Liver (tissue), 9 donors: ENCODE results near the gene MIOX. TPM values are rescaled to one million over a fixed set of nuclear protein-coding genes. Genes with fewer than 3 reads are reported as not detected.

Source experiments
- DNase-seq: peaks from one replicate; pipeline ENCODE4 v3.0.0-alpha.2; 2017; ENCODE audit warnings: low spot score
- H3K27ac ChIP-seq, 2 donors: one replicate each; pipeline ENCODE4 v1.7.0; 2013; ENCODE audit warnings: inconsistent platforms in 2 of 2, low read length in 2 of 2, control low read depth in 1 of 2, low read depth in 1 of 2, mild to moderate bottlenecking in 1 of 2
- H3K27me3 ChIP-seq, 4 donors: one replicate each; pipeline versions ENCODE4 v1.6.1 to v1.7.0; 2013; ENCODE audit warnings: low read length in 3 of 4, inconsistent platforms in 1 of 4, mild to moderate bottlenecking in 1 of 4, moderate library complexity in 1 of 4; ENCODE audit not compliant: control insufficient read depth in 4 of 4, insufficient read depth in 4 of 4
- H3K36me3 ChIP-seq, 4 donors: one replicate each; pipeline versions ENCODE4 v1.6.1 to v1.7.0; 2013; ENCODE audit warnings: low read length in 3 of 4, mild to moderate bottlenecking in 3 of 4, low read depth in 1 of 4, moderate library complexity in 1 of 4; ENCODE audit not compliant: control insufficient read depth in 4 of 4, insufficient read depth in 3 of 4
- H3K4me1 ChIP-seq, 4 donors: one replicate each; pipeline versions ENCODE4 v1.6.1 to v1.7.0; 2013; ENCODE audit warnings: low read length in 3 of 4, mild to moderate bottlenecking in 3 of 4, moderate library complexity in 1 of 4; ENCODE audit not compliant: control insufficient read depth in 4 of 4, insufficient read depth in 4 of 4
- H3K4me3 ChIP-seq, 3 donors: one replicate each; pipeline versions ENCODE4 v1.6.1 to v1.7.0; 2013; ENCODE audit warnings: low read length in 3 of 3, control low read depth in 1 of 3, low read depth in 1 of 3, mild to moderate bottlenecking in 1 of 3
- H3K9ac ChIP-seq, 2 donors: one replicate each; pipeline ENCODE4 v1.7.0; 2013; ENCODE audit warnings: low read length in 2 of 2, mild to moderate bottlenecking in 2 of 2, moderate library complexity in 2 of 2, control low read depth in 1 of 2, low read depth in 1 of 2
- H3K9me3 ChIP-seq, 4 donors: one replicate each; pipeline versions ENCODE4 v1.6.1 to v1.7.0; 2013; ENCODE audit warnings: low read length in 3 of 4; ENCODE audit not compliant: control insufficient read depth in 4 of 4
- ATF3 ChIP-seq: IDR thresholded peaks from 2 replicates; pipeline ENCODE4 v1.6.1; 2016; ENCODE audit warnings: antibody characterized with exemption
- CTCF ChIP-seq: fragments of 150-350 bp; IDR thresholded peaks from 2 replicates; pipeline ENCODE4 v1.5.1; 2017; ENCODE audit warnings: improper control_type of control experiment, low read depth, low read length; ENCODE audit not compliant: missing input control
- EGR1 ChIP-seq, 2 donors: IDR thresholded peaks; 2 replicates each; pipeline ENCODE4 v1.6.1; 2016 to 2018; ENCODE audit warnings: antibody characterized with exemption in 2 of 2, low read depth in 2 of 2
- FOXA1 ChIP-seq: IDR thresholded peaks from 2 replicates; pipeline ENCODE4 v1.6.1; 2016; ENCODE audit warnings: antibody characterized with exemption
- FOXA2 ChIP-seq: IDR thresholded peaks from 2 replicates; pipeline ENCODE4 v1.6.1; 2016; ENCODE audit warnings: antibody characterized with exemption
- GABPA ChIP-seq, 2 donors: IDR thresholded peaks in 1 of 2; conservative IDR thresholded peaks in 1 of 2; 2 replicates each; pipeline ENCODE4 v1.6.1; 2016; ENCODE audit warnings: antibody characterized with exemption in 2 of 2, mild to moderate bottlenecking in 1 of 2, moderate library complexity in 1 of 2
- HNF4A ChIP-seq, 2 donors: conservative IDR thresholded peaks; 2 replicates each; pipeline ENCODE4 v1.6.1; 2016; ENCODE audit warnings: antibody characterized with exemption in 2 of 2, mild to moderate bottlenecking in 2 of 2
- HNF4G ChIP-seq: IDR thresholded peaks from 2 replicates; pipeline ENCODE4 v1.6.1; 2016; ENCODE audit warnings: antibody characterized with exemption
- JUND ChIP-seq, 2 donors: IDR thresholded peaks; 2 replicates each; pipeline ENCODE4 v1.6.1; 2016; ENCODE audit warnings: antibody characterized with exemption in 2 of 2
- MAX ChIP-seq: IDR thresholded peaks from 2 replicates; pipeline ENCODE4 v1.6.1; 2016; ENCODE audit warnings: antibody characterized with exemption
- NR2F2 ChIP-seq: IDR thresholded peaks from 2 replicates; pipeline ENCODE4 v1.6.1; 2016; ENCODE audit warnings: antibody characterized with exemption
- RAD21 ChIP-seq, 2 donors: IDR thresholded peaks; 2 replicates each; pipeline ENCODE4 v1.6.1; 2016; ENCODE audit warnings: antibody characterized with exemption in 2 of 2, mild to moderate bottlenecking in 2 of 2
- REST ChIP-seq: IDR thresholded peaks from 2 replicates; pipeline ENCODE4 v1.6.1; 2016; ENCODE audit warnings: antibody characterized with exemption, mild to moderate bottlenecking
- RXRA ChIP-seq, 2 donors: IDR thresholded peaks; 2 replicates each; pipeline ENCODE4 v1.6.1; 2017 to 2018; ENCODE audit warnings: antibody characterized with exemption in 2 of 2, mild to moderate bottlenecking in 1 of 2
- SP1 ChIP-seq: IDR thresholded peaks from 2 replicates; pipeline ENCODE4 v1.6.1; 2018; ENCODE audit warnings: antibody characterized with exemption, mild to moderate bottlenecking
- TAF1 ChIP-seq: conservative IDR thresholded peaks from 2 replicates; pipeline ENCODE4 v1.6.1; 2016; ENCODE audit warnings: antibody characterized with exemption, mild to moderate bottlenecking
- YY1 ChIP-seq: IDR thresholded peaks from 2 replicates; pipeline ENCODE4 v1.6.1; 2016; ENCODE audit warnings: antibody characterized with exemption, mild to moderate bottlenecking
- ZBTB33 ChIP-seq: IDR thresholded peaks from 2 replicates; pipeline ENCODE4 v1.6.1; 2016; ENCODE audit warnings: antibody characterized with exemption
- WGBS: extraction: QIAGEN DNeasy Blood & Tissue Kit; methylation state at CpG from one replicate; pipeline ENCODE4 v1.1.7; 2013; 5-methylcytosine and 5-hydroxymethylcytosine counted together
- polyA plus RNA-seq, 2 donors: library from polyadenylated mRNA; stranded (reverse) in 1 of 2; unstranded in 1 of 2; fragments of 200-250 nt in 1 of 2; fragments of >200 nt in 1 of 2; fragmentation: Nextera tagmentation in 1 of 2; extraction: Ambion mirVana in 1 of 2; gene quantifications; one replicate each; pipeline versions ENCODE4 v1.2.1 to v1.2.3, GENCODE V29; 2013 to 2015
- total RNA-seq, 2 donors: library from RNA; depleted of rRNA; stranded (reverse); fragments of >200 nt; gene quantifications; one replicate each; pipeline ENCODE4 v1.2.3, GENCODE V29; 2014
- donor health status: healthy.
- donor health status: healthy.
- donor health status: healthy.
- donor health status: healthy.
- donor health status: healthy.

The MIOX gene
- total and polyA plus RNA-seq, 4 donors: not detected

- peak within 1 kb of the TSS; percentile 86 to 99 for H3K9ac ChIP-seq
- no peak for TF ChIP-seq ATF3
- TF ChIP-seq MAX: no peak
- no peak for TF ChIP-seq YY1
- no peak for TF ChIP-seq HNF4A (conservative IDR thresholded peaks at IDR 0.05)
- no peak for TF ChIP-seq SP1
- peak within 1 kb of the TSS; percentile 86 to 90 for H3K27ac ChIP-seq
- peaks cover 11 to 27% (median 24%) of the 10 kb centered on the region in 4 donors for H3K4me1 ChIP-seq
- H3K36me3 ChIP-seq: peaks cover 0 to 19% (median 7%) of the 10 kb centered on the region in 4 donors
- H3K27me3 ChIP-seq: no peaks in the 10 kb centered on the region
- peak within 1 kb of the TSS; percentile 87 to 97 (median 89) for H3K4me3 ChIP-seq
- H3K9me3 ChIP-seq: no peaks in the 10 kb centered on the region
- peak; percentile 100 for DNase-seq
- WGBS: under 1% methylated on average over 62 of the region's 62 CpGs
These were observed 20.8 kb downstream of the MIOX start, which contains the start of gene LMF2 for GRCh38 chr22:50507421-50507990. Gene LMF2, minus strand, starts transcription at chr22:50507702. Its CDS starts 27 bp downstream, at chr22:50507675.

- no peak for DNase-seq
- Histone ChIP-seq H3K36me3 (peaks cover 0 to 13% (median 3%) of the 10 kb centered on the region in 4 donors), H3K9ac (peak within 1 kb of the TSS; percentile 86 to 99), H3K9me3 (no peaks in the 10 kb centered on the region), H3K27ac (peak within 1 kb of the TSS; percentile 86 to 90), H3K27me3 (no peaks in the 10 kb centered on the region), H3K4me1 (peaks cover 11 to 27% (median 24%) of the 10 kb centered on the region in 4 donors), H3K4me3 (peak within 1 kb of the TSS; percentile 87 to 97 (median 89))
- TF ChIP-seq FOXA1 (no peak), JUND (IDR thresholded peaks at IDR 0.05) (peak in 1 of 2 donors; percentile 38), HNF4A (conservative IDR thresholded peaks at IDR 0.05) (no peak), GABPA (IDR thresholded peaks at IDR 0.05 in 1 of 2, conservative IDR thresholded peaks at IDR 0.05 in 1 of 2) (peak in 1 of 2 donors; percentile 88), ZBTB33 (no peak), EGR1 (IDR thresholded peaks at IDR 0.05; ENCODE audit: low read depth in 2 of 2) (peak; percentile 73 to 82), SP1 (peak; percentile 40), HNF4G (no peak), RAD21 (IDR thresholded peaks at IDR 0.05) (no peak), NR2F2 (no peak), TAF1 (no peak), REST (no peak), RXRA (IDR thresholded peaks at IDR 0.05) (peak; percentile 15 to 45), YY1 (peak; percentile 98), ATF3 (no peak), FOXA2 (no peak), CTCF (peak; percentile 7), MAX (no peak)
- under 1% methylated on average over 76 of the region's 76 CpGs for WGBS
These were observed 21.6 kb downstream of the MIOX start, which contains the start of gene NCAPH2 for GRCh38 chr22:50507991-50508884. Gene NCAPH2, plus strand, starts transcription at chr22:50508224. Its CDS starts 114 bp downstream, at chr22:50508338.
